ENCODE data around the gene ITPKC.

- TF ChIP-seq FOXM1 (IDR thresholded peaks at IDR 0.05; ENCODE audit: borderline replicate concordance, low read depth) (no peak), TAF1 (IDR thresholded peaks at IDR 0.05; ENCODE audit: low read depth) (no peak), YY1 (IDR thresholded peaks at IDR 0.05; ENCODE audit: low read depth) (no peak), EP300 (IDR thresholded peaks at IDR 0.05; ENCODE audit: borderline replicate concordance) (no peak), EGR1 (IDR thresholded peaks at IDR 0.05) (no peak), CREB1 (IDR thresholded peaks at IDR 0.05; ENCODE audit: low read depth) (no peak), RAD21 (IDR thresholded peaks at IDR 0.05; ENCODE audit: low read depth) (no peak), REST (IDR thresholded peaks at IDR 0.05; ENCODE audit: low read depth) (no peak), MAX (IDR thresholded peaks at IDR 0.05) (no peak), CEBPB (IDR thresholded peaks at IDR 0.05) (no peak), TCF12 (IDR thresholded peaks at IDR 0.05; ENCODE audit: low read depth) (no peak)
Measured at GRCh38 chr19:40687525-40688016, 29.3 kb upstream of the ITPKC start.
